ENCODE results near the gene LIAS. TPM values are rescaled to one million over a fixed set of nuclear protein-coding genes. Genes with fewer than 3 reads are reported as not detected.
A peak's percentile ranks its signal among the peaks of the same experiment; 100 is the strongest.
"Not testable (repeated sequence)": the region's sequence is repeated elsewhere in the genome, so short reads cannot be mapped to it uniquely, and the experiment has no call there.

LIAS gene
- 1 to 10 TPM; 6.9 to 9.4 (median 8.1) TPM for total RNA-seq (2021; fragmentation: NEBNext Ultra II Directional; extraction: Animal tissue kit (Norgen Biotek cat#: 25700))
- long read RNA-seq, full-length matches to known transcripts, result 8 of 9 reads
- long read RNA-seq, partial matches to known transcripts, result 0 of 9 reads
- long read RNA-seq, other reads (novel, unspliced or antisense), result 1 of 9 reads

GRCh38 chr4:39458505-39459300, at the start of gene LIAS, which contains the start of gene RPL9:
Gene LIAS, plus strand, starts transcription at chr4:39459056. Its CDS starts 62 bp downstream, at chr4:39459118.
Gene RPL9, minus strand, starts transcription at chr4:39458922. Its CDS starts 483 bp downstream, at chr4:39458439.
- H3K27ac Mint-ChIP-seq, result peak within 1 kb of the TSS; percentile 99
- TF ChIP-seq, protein P1, sequence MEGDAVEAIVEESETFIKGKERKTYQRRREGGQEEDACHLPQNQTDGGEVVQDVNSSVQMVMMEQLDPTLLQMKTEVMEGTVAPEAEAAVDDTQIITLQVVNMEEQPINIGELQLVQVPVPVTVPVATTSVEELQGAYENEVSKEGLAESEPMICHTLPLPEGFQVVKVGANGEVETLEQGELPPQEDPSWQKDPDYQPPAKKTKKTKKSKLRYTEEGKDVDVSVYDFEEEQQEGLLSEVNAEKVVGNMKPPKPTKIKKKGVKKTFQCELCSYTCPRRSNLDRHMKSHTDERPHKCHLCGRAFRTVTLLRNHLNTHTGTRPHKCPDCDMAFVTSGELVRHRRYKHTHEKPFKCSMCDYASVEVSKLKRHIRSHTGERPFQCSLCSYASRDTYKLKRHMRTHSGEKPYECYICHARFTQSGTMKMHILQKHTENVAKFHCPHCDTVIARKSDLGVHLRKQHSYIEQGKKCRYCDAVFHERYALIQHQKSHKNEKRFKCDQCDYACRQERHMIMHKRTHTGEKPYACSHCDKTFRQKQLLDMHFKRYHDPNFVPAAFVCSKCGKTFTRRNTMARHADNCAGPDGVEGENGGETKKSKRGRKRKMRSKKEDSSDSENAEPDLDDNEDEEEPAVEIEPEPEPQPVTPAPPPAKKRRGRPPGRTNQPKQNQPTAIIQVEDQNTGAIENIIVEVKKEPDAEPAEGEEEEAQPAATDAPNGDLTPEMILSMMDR (IDR thresholded peaks at IDR 0.05), result no peak
- H3K27me3 Mint-ChIP-seq (ENCODE audit: insufficient read depth), result peaks cover 7% of the 10 kb centered on the region
- DNase-seq, result peak; percentile 98
- H3K4me1 Mint-ChIP-seq (ENCODE audit: low read depth), result peaks cover 37% of the 10 kb centered on the region
- H3K9me3 Mint-ChIP-seq, result no peaks in the 10 kb centered on the region
- H3K36me3 Mint-ChIP-seq (ENCODE audit: low read depth), result peaks cover 43% of the 10 kb centered on the region
- peak within 1 kb of the TSS; percentile 99 for H3K4me3 Mint-ChIP-seq

GRCh38 chr4:39410415-39410814, 48.4 kb upstream of the LIAS start:
- Mint-ChIP-seq H3K4me3 (no peak overlapping the region), H3K9me3 (no peaks in the 10 kb centered on the region), H3K36me3 (ENCODE audit: low read depth) (no peaks in the 10 kb centered on the region), H3K27ac (no peak overlapping the region), H3K4me1 (ENCODE audit: low read depth) (0 out of 2 replicates have a peak, but pooled peaks cover 8% of the 10 kb centered on the region), H3K27me3 (ENCODE audit: insufficient read depth) (no peaks in the 10 kb centered on the region)
- TF ChIP-seq, protein P1 (IDR thresholded peaks at IDR 0.05), result peak; percentile 60
- no peak for DNase-seq

- DNase-seq; H3K27ac Mint-ChIP-seq; H3K36me3 Mint-ChIP-seq (ENCODE audit: low read depth); H3K4me1 Mint-ChIP-seq (ENCODE audit: low read depth); H3K4me3 Mint-ChIP-seq; H3K27me3 Mint-ChIP-seq (ENCODE audit: insufficient read depth); H3K9me3 Mint-ChIP-seq: not testable (repeated sequence)
Observed at GRCh38 chr4:39411561-39411960, 47.3 kb upstream of the LIAS start.

GRCh38 chr4:39415678-39416283, 43.1 kb upstream of the LIAS start:
- DNase-seq, result no peak
- H3K9me3 Mint-ChIP-seq, result no peaks in the 10 kb centered on the region
- no peak overlapping the region for H3K4me3 Mint-ChIP-seq
- H3K4me1 Mint-ChIP-seq (ENCODE audit: low read depth), result no peaks in the 10 kb centered on the region
- no peak overlapping the region for H3K27ac Mint-ChIP-seq
- H3K36me3 Mint-ChIP-seq (ENCODE audit: low read depth), result no peaks in the 10 kb centered on the region
- TF ChIP-seq, protein P1 (IDR thresholded peaks at IDR 0.05), result no peak
- peaks cover 5% of the 10 kb centered on the region; the same call in 1 of the 2 replicates for H3K27me3 Mint-ChIP-seq (ENCODE audit: insufficient read depth)

DNA sequence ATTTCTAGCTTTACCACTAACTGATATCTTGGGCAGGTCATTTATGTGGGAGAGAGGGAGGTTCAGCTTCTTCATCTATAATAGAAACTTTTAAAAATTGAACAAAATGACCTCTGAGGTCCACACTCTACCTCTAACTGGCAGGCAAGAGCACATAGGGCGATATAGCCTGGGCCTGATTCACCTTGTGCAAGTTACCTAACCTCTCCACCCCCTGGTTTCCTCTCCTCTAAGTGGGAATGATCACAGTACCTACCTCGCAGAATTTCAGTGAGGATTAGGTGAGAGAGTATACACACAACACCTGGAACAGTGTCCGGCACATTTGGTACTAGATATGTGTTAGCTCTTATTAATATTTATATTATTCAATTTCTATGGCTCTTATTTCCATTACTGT, 36.6 kb upstream of the LIAS start:
- H3K27ac Mint-ChIP-seq, result no peak overlapping the region
- TF ChIP-seq, protein P1 (IDR thresholded peaks at IDR 0.05), result no peak
- H3K4me3 Mint-ChIP-seq, result no peak overlapping the region
- peaks cover 5% of the 10 kb centered on the region for H3K27me3 Mint-ChIP-seq (ENCODE audit: insufficient read depth)
- DNase-seq, result no peak
- H3K36me3 Mint-ChIP-seq (ENCODE audit: low read depth), result no peaks in the 10 kb centered on the region
- H3K4me1 Mint-ChIP-seq (ENCODE audit: low read depth), result no peaks in the 10 kb centered on the region
- H3K9me3 Mint-ChIP-seq, result no peaks in the 10 kb centered on the region

GRCh38 chr4:39425297-39425696, 33.6 kb upstream of the LIAS start:
- H3K9me3 Mint-ChIP-seq; H3K36me3 Mint-ChIP-seq (ENCODE audit: low read depth); H3K4me3 Mint-ChIP-seq; H3K27ac Mint-ChIP-seq; H3K27me3 Mint-ChIP-seq (ENCODE audit: insufficient read depth); DNase-seq; H3K4me1 Mint-ChIP-seq (ENCODE audit: low read depth): not testable (repeated sequence)
